HepG2 (cell line): ENCODE measurements around the gene TMEM38A. TPM values are rescaled to one million over a fixed set of nuclear protein-coding genes. Genes with fewer than 3 reads are reported as not detected.

Source experiments
- DZIP1 ChIP-seq: sonication (generic); formaldehyde crosslinking; IDR thresholded peaks from 2 replicates; pipeline ENCODE4 v1.5.0; 2020; ENCODE audit warnings: mild to moderate bottlenecking, missing genetic modification reagents
- TIGD3 ChIP-seq: sonication (generic); formaldehyde crosslinking; IDR thresholded peaks from 2 replicates; pipeline ENCODE4 v1.5.1; 2020; ENCODE audit warnings: mild to moderate bottlenecking, missing genetic modification reagents, borderline replicate concordance
- U2AF1 ChIP-seq: fragments of 200-400 bp; formaldehyde crosslinking; optimal IDR thresholded peaks from 2 replicates; pipeline ENCODE3; 2017; ENCODE audit warnings: mild to moderate bottlenecking, low read depth, low read length
- ZBED4 ChIP-seq: sonication (generic); formaldehyde crosslinking; IDR thresholded peaks from 2 replicates; pipeline ENCODE4 v1.4.0; 2020; ENCODE audit warnings: missing genetic modification reagents, borderline replicate concordance
- ZBTB1 ChIP-seq: sonication (generic); formaldehyde crosslinking; IDR thresholded peaks from 2 replicates; pipeline ENCODE4 v1.4.0; 2020; ENCODE audit warnings: missing genetic modification reagents, borderline replicate concordance
- ZFP91 ChIP-seq: sonication (generic); formaldehyde crosslinking; IDR thresholded peaks from 2 replicates; pipeline ENCODE4 v1.9.0; 2022; ENCODE audit warnings: missing genetic modification reagents, mild to moderate bottlenecking, borderline replicate concordance
- ZNF775 ChIP-seq: sonication (generic); formaldehyde crosslinking; IDR thresholded peaks from 2 replicates; pipeline ENCODE4 v1.4.0; 2020; ENCODE audit warnings: missing genetic modification reagents, mild to moderate bottlenecking, moderate library complexity, borderline replicate concordance
- ZSCAN20 ChIP-seq: sonication (generic); formaldehyde crosslinking; IDR thresholded peaks from 2 replicates; pipeline ENCODE4 v1.4.0; 2020; ENCODE audit warnings: missing genetic modification reagents, mild to moderate bottlenecking, borderline replicate concordance
- polyA plus RNA-seq, 8 experiments: library from polyadenylated mRNA; depleted of rRNA in 3 of 8; stranded (reverse) in 7 of 8; unstranded in 1 of 8; fragments of >200 nt; fragmentation: Illumina TruSeq in 4 of 8; extraction: Trizol in 4 of 8; gene quantifications; 2 replicates each; pipeline versions ENCODE4 v1.2.1 to v1.2.3, GENCODE V29; 2011 to 2016; ENCODE audit warnings: low read depth in 4 of 8, missing spikeins in 1 of 8, mixed read lengths in 1 of 8; ENCODE audit not compliant: insufficient read depth in 1 of 8
- total RNA-seq, 5 experiments: library from RNA; depleted of rRNA; stranded (reverse); fragments of >200 nt; fragmentation: Illumina TruSeq; extraction: Trizol; gene quantifications; 2 replicates each; pipeline ENCODE4 v1.2.3, GENCODE V29; 2016; ENCODE audit warnings: low read depth in 1 of 5
- TF ChIP-seq, protein P1 (sequence below): sonication (generic); formaldehyde crosslinking; IDR thresholded peaks from 2 replicates; pipeline ENCODE4 v1.5.1; 2020; ENCODE audit warnings: mild to moderate bottlenecking, missing genetic modification reagents
- TF ChIP-seq, protein P2 (sequence below): sonication (generic); formaldehyde crosslinking; IDR thresholded peaks from 2 replicates; pipeline ENCODE4 v1.5.1; 2020; ENCODE audit warnings: missing genetic modification reagents, mild to moderate bottlenecking, borderline replicate concordance

Gene TMEM38A
- total and polyA plus RNA-seq, 2 of the 13 experiments (the other 11 are each of a cell fraction or from before 2014, with no cell fraction given): 4.8 to 6.8 TPM

DNA sequence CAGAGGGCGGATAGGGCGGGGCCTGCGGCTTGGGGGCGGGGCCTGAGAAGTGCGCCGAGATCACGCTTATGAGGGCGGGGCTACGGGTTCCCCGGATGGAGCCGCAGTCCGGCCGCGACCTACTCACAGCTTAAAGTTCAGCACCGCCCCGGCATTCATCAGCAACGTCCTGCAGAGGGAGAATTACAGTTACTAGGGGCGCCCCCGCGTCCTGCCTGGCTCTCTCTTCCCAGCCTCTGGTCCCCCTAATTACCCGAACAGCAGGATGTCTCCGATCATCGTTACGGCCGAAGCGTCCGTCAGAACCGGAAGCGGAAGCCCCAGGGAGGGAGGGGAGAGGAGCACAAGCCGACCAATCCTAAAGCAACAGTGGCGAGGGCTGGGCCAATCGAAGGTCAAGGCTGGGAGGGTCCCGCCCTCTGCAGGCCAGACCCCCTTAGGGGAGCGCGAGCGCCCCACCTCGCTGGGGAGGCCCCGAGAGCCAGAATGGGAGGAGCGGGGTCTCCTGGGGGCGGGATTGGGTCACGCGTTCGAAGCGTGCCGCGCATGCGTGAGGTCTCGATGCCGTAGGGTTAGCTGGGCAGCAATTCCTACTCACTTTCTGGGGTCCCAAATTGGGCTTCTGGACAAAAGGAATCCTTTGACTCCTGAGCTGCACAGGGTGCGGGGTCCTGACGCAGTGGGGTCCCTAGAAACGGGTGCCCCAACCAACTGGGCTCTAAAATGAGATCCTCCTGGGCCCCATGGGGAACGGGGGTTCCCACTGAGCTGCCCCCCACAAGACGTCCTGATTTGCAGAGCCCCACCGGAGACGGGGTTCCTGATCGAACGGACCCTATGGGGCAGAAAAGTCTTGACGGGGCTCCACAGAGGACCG, 869 bp upstream of the TMEM38A start, which contains the start of gene SMIM7 (continued):
- peak; percentile 28; the same call in 1 of the 2 replicates for TF ChIP-seq ZFP91
- no peak for TF ChIP-seq U2AF1
- TF ChIP-seq ZBED4 (CRISPR knock-in tag): no peak
- TF ChIP-seq ZSCAN20 (CRISPR knock-in tag): 0 out of 2 replicates have a peak, but pooled peaks have one; percentile 69
- TF ChIP-seq, protein P1, sequence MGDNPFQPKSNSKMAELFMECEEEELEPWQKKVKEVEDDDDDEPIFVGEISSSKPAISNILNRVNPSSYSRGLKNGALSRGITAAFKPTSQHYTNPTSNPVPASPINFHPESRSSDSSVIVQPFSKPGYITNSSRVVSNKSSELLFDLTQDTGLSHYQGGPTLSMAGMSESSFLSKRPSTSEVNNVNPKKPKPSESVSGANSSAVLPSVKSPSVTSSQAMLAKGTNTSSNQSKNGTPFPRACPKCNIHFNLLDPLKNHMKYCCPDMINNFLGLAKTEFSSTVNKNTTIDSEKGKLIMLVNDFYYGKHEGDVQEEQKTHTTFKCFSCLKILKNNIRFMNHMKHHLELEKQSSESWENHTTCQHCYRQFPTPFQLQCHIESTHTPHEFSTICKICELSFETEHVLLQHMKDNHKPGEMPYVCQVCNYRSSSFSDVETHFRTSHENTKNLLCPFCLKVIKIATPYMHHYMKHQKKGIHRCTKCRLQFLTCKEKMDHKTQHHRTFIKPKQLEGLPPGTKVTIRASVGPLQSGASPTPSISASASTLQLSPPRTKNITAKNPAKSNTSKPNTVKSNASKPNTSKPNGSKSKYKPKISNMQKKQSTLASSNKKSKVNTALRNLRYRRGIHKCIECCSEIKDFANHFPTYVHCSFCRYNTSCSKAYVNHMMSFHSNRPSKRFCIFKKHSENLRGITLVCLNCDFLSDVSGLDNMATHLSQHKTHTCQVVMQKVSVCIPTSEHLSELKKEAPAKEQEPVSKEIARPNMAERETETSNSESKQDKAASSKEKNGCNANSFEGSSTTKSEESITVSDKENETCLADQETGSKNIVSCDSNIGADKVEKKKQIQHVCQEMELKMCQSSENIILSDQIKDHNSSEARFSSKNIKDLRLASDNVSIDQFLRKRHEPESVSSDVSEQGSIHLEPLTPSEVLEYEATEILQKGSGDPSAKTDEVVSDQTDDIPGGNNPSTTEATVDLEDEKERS (CRISPR knock-in tag): no peak
- no peak for TF ChIP-seq ZBTB1 (CRISPR knock-in tag)
- no peak for TF ChIP-seq TIGD3
- no peak for TF ChIP-seq DZIP1 (CRISPR knock-in tag)
- no peak; the same call in 1 of the 2 replicates for TF ChIP-seq ZNF775 (CRISPR knock-in tag)
- TF ChIP-seq, protein P2, sequence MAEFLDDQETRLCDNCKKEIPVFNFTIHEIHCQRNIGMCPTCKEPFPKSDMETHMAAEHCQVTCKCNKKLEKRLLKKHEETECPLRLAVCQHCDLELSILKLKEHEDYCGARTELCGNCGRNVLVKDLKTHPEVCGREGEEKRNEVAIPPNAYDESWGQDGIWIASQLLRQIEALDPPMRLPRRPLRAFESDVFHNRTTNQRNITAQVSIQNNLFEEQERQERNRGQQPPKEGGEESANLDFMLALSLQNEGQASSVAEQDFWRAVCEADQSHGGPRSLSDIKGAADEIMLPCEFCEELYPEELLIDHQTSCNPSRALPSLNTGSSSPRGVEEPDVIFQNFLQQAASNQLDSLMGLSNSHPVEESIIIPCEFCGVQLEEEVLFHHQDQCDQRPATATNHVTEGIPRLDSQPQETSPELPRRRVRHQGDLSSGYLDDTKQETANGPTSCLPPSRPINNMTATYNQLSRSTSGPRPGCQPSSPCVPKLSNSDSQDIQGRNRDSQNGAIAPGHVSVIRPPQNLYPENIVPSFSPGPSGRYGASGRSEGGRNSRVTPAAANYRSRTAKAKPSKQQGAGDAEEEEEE (CRISPR knock-in tag): peak; percentile 81; the same call in 1 of the 2 replicates
